ENCODE results near the gene WDTC1.
"Not testable (repeated sequence)": the region's sequence is repeated elsewhere in the genome, so short reads cannot be mapped to it uniquely, and the experiment has no call there.

DNA sequence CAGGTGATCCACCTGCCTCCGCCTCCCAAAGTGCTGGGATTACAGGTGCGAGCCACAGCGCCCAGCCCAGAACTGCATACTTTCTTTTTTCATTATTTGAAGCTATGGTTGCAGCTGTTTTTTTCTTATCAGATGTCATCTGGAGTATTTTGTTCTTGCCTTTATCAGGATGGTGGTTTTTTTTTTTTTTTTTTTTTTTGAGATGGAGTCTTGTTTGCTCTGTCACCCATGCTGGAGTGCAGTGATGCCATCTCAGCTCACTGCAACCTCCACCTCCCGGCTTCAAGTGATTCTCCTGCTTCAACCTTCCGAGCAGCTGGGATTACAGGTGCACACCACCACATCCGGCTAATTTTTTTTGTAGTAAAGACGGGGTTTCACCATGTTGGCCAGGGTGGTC, 51.4 kb downstream of the WDTC1 start:
- TF ChIP-seq, protein P1, sequence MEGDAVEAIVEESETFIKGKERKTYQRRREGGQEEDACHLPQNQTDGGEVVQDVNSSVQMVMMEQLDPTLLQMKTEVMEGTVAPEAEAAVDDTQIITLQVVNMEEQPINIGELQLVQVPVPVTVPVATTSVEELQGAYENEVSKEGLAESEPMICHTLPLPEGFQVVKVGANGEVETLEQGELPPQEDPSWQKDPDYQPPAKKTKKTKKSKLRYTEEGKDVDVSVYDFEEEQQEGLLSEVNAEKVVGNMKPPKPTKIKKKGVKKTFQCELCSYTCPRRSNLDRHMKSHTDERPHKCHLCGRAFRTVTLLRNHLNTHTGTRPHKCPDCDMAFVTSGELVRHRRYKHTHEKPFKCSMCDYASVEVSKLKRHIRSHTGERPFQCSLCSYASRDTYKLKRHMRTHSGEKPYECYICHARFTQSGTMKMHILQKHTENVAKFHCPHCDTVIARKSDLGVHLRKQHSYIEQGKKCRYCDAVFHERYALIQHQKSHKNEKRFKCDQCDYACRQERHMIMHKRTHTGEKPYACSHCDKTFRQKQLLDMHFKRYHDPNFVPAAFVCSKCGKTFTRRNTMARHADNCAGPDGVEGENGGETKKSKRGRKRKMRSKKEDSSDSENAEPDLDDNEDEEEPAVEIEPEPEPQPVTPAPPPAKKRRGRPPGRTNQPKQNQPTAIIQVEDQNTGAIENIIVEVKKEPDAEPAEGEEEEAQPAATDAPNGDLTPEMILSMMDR (IDR thresholded peaks at IDR 0.05 in 4 of 5, conservative IDR thresholded peaks at IDR 0.05 in 1 of 5) = not testable (repeated sequence)
- not testable (repeated sequence) for TF ChIP-seq POLR2A (IDR thresholded peaks at IDR 0.05)
